Activated CD8-positive, alpha-beta memory T cell treated with anti-CD3 and anti-CD28 coated beads, Interleukin-2, amount 50 U/mL, for 1 hour (primary cell): ENCODE data around the gene SGCA.
A peak's percentile ranks its signal among the peaks of the same experiment; 100 is the strongest.

Source experiments
- DNase-seq: peaks from one replicate; pipeline ENCODE4 v3.0.0-alpha.2; 2020; ENCODE audit errors: extremely low read depth

The SGCA gene

GRCh38 chr17:50134206-50135110, 31.3 kb upstream of the SGCA start:
- DNase-seq: no peak

GRCh38 chr17:50135316-50136095, 30.3 kb upstream of the SGCA start:
- no peak for DNase-seq

- DNase-seq: no peak
These were observed 29.6 kb upstream of the SGCA start for GRCh38 chr17:50136096-50136687.

DNA sequence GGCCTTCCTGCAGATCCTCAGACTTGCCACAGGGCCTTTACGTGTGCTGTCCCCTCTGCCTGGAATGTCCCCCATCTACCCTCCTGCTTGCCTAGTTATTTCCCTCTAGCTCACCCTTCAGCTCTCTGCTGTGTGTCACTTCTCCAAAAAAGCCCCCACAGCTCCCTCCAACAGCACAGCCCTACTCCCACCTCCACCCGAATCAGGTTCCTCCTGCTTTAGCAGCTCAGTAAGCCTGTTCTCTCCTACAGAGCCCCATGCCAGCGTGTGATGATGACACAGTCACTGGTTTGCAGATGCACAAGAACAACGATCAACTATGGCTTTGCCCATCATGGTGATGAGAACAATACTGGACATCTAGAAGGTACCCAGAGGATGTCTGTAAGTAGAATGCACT, 28.8 kb upstream of the SGCA start:
- DNase-seq: no peak

GRCh38 chr17:50139185-50139783, 26.5 kb upstream of the SGCA start:
- DNase-seq: no peak

GRCh38 chr17:50139950-50140885, 25.6 kb upstream of the SGCA start:
- no peak for DNase-seq

- DNase-seq: no peak
These were observed 24.6 kb upstream of the SGCA start for GRCh38 chr17:50141026-50141744.

GRCh38 chr17:50141745-50142110, 24.1 kb upstream of the SGCA start:
- DNase-seq: no peak

GRCh38 chr17:50143461-50144176, 22.2 kb upstream of the SGCA start:
- DNase-seq: no peak

DNA sequence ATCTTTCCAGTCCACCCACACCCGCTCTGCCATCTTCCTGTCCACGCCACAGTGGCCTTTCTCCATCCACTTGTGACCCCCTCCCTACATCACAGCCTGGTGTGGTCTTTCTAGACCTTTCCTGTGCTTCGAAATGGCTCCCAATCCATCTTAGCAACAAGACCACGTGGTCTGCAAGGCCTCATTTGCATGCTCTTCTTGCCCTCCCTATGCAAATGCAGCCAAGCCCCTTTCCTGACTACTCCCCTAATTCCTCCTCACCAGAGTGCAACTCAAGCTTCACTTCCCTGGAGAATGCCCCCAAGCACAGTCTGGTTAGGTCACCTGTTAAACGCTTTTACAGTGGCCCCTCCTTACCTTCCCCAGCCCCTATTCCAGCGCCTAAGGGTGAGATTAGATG, 21.4 kb upstream of the SGCA start:
- no peak for DNase-seq

DNA sequence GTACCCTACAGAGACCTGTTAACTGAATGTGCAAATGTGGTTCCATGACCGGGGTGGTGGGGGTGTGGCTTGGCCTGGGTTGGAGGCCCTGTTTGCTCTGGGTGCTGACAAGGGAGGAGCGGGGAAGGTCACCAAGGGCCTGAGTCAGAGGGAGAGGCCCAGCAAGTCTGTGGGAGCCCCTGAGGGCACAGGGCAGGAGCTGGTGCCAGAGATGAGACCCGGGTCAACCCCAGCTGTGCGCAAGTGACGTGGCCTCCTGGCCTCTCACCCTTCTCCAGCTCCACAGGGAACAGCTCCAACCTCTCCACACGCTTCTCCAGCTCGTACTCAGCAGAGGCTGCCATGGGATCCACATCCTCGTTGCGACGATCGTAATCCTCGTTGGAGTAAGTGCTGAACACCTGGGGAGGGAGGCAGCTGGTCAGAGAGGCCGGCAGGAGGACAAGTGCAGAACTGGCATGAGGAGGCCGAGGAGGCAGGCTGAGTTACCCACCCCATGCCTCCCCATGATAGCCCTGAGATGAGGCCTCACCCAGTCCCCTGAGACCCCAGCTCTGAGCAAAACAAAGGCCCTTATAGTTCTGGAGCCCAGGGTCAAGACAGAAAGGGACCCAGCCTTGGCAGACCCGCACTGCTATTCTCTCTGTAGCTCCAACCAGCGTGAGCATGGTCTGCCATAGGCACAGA, 20.8 kb upstream of the SGCA start:
- no peak for DNase-seq

- no peak for DNase-seq
These were observed 20.1 kb upstream of the SGCA start for GRCh38 chr17:50145532-50146229.

DNA sequence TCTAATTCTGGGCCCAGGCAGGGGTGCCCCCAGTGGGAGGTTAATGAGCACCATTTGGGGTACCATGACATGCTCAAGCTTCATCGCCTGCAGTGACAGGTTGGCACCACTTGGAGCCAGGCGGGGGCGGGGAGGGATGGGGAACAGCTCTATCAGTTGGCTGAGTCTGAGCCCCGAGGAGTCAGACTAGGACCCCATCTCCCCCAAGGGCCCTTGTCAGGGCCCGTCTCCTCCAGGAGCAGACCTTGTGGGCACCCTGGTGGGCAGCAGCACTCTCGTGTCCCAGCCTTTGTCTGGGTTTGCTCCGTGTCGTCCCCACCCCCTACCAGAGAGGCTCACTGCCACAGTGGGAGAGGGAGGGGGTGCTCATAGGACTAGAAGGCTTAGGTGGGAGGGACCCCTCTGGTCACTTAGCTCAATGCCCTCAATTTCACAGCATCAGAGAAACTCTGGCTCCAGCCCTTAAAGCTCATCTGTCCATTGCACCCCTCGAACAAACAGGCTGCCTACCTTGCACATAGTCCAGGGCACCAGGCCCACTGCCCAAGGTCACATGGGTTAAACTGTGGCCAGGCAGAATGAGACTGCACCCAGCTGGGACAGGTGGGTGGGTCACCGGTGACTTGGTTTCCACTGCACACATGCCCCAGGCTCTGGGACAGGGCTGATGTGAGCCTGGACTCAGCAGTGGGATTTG, 19.4 kb upstream of the SGCA start:
- no peak for DNase-seq

DNA sequence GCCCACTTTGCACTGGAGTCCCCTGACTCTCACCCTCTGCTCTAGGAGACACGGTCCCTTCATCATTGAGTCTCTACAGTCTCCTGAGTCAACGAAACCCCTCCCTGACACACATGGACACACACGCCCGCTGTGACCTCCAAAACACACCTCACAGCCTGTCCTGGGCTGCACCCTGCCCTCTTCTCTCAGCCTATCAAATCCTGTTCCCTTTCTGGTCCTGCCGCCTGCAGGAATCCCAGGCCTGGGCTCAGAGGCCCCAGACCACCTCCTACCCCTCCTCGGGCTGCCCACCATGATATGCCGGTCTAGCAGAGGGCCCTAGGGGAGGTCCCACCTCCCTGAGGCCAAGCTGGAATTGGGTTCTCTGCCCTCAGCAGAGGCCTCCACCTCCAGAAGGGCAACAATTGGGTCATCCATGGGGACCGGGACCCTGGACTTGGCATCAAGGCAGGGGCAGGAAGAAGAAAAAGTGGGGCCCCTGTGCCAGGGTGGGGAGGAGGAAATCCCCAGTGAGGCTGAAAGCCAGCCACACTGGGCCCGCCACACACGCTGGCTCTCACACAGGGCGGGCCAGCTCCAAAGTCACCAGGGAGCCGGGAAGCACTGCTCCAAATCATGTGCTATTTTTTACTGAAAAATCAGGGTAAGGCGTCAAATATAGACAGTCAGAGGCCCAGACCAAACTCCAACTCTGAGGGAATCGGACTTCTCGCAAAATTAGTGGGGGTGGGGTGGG, 18.7 kb upstream of the SGCA start:
- no peak for DNase-seq

DNA sequence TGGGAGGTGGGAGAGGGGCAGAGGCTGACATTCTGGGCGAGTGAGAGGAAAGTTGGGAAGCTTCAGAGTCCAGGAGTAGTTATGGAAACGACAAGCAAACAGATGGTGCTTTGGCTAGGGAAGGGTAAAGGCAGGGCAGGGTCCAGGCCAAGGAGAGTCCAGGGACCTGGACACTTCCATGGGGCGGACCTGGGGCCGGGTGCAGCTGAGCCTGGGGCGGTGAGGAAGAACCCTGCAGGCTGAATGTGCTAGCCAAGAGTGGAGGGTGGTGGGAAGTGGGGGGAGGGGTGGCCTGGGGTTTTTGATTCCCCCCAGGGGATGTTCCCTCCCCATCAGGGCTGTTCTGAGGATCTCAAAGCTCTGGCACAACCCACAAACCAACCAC, 18.0 kb upstream of the SGCA start:
- no peak for DNase-seq

GRCh38 chr17:50148226-50149090, 17.3 kb upstream of the SGCA start:
- DNase-seq: peak; percentile 43
